ENCODE results near the gene SPP2. TPM values are rescaled to one million over a fixed set of nuclear protein-coding genes. Genes with fewer than 3 reads are reported as not detected.

Gene SPP2
- total RNA-seq, 1 donor from 2014 or later, result not detected

DNA sequence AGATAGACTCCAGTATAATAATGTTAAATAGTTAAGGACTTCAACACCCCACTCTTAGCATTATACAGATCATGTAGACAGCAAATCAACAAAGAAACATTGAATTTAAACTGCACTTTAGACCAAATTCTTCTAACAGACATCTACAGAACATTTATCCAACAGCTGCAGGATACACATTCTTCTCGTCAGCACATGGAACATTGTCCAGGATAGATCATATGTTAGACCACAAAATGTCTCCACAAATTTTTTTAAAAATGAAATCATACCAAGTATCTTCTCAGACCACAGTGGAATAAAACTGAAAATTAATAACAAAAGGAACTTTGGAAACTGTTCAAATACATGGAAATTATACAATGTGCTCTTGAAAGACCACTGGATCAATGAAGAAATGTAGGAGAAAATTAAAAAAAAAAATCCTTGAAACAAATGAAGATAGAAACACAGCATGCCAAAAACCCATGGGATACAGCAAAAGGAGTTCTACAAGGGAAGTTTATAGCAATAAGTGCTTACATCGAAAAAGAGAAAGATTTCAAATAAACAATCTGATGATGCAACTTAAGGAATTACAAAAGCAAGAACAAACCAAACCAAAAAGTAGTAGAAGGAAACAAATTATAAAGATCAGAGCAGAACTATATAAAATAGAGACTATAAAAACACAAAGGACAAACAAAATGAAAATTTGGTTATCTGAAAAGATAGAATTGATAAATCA is 12.3 kb upstream of the SPP2 start:
- intact Hi-C loops (cut with DNase I), result no loop called here
- DNase-seq (no peak), ATAC-seq (no peak)
- H3K9me3 ChIP-seq, result no peaks in the 10 kb centered on the region
- H3K36me3 ChIP-seq, result no peaks in the 10 kb centered on the region
- TF ChIP-seq, protein P1, sequence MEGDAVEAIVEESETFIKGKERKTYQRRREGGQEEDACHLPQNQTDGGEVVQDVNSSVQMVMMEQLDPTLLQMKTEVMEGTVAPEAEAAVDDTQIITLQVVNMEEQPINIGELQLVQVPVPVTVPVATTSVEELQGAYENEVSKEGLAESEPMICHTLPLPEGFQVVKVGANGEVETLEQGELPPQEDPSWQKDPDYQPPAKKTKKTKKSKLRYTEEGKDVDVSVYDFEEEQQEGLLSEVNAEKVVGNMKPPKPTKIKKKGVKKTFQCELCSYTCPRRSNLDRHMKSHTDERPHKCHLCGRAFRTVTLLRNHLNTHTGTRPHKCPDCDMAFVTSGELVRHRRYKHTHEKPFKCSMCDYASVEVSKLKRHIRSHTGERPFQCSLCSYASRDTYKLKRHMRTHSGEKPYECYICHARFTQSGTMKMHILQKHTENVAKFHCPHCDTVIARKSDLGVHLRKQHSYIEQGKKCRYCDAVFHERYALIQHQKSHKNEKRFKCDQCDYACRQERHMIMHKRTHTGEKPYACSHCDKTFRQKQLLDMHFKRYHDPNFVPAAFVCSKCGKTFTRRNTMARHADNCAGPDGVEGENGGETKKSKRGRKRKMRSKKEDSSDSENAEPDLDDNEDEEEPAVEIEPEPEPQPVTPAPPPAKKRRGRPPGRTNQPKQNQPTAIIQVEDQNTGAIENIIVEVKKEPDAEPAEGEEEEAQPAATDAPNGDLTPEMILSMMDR (IDR thresholded peaks at IDR 0.05), result no peak
- no peaks in the 10 kb centered on the region for H3K4me1 ChIP-seq
- no peak overlapping the region for H3K4me3 ChIP-seq
- no peaks in the 10 kb centered on the region for H3K27me3 ChIP-seq
- no peak overlapping the region for H3K27ac ChIP-seq

DNA sequence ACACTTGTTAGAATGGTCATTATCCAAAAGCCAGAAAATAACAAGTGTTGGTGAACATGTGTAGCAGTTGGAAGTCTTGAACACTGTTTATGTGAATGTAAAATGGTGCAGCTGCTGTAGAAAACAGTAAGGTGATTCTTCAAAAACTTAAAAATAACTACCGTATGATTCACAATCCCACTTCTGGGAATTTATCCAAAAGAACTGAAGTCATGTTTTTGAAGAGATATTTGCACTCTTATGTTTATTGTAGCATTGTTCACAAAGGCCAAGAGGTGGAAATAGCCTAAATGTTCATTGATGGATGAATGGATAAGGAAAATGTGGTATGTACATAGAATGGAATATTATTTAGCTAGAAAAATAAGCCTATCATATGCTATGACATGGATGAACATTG is 6.3 kb upstream of the SPP2 start:
- H3K27ac ChIP-seq, result no peak overlapping the region
- intact Hi-C loops (cut with DNase I), result no loop called here
- TF ChIP-seq, protein P1 (IDR thresholded peaks at IDR 0.05), result no peak
- H3K4me3 ChIP-seq, result no peak overlapping the region
- no peaks in the 10 kb centered on the region for H3K4me1 ChIP-seq
- no peak for ATAC-seq
- no peaks in the 10 kb centered on the region for H3K27me3 ChIP-seq
- H3K36me3 ChIP-seq, result no peaks in the 10 kb centered on the region
- DNase-seq, result no peak
- H3K9me3 ChIP-seq, result no peaks in the 10 kb centered on the region

DNA sequence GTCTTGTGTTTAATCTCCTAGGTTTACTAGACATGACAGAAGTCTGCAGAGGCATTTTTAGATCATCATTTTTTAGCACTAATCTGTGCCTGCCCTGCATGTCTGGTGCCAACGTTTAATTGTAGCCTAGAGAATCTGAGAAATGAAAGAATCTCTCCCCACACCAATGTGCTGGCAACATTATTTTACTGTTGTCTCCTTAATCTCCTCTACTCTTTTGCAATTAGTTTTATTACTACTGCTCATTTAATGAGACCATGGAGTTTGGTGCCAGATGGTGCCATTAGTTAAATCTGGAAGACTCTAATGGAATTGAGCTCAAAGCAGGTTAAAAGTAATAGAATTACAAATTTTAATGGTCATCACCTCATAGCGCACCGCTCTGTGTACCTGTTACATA is 4.0 kb upstream of the SPP2 start:
- no peak for DNase-seq
- Histone ChIP-seq H3K9me3 (no peaks in the 10 kb centered on the region), H3K27ac (no peak overlapping the region), H3K27me3 (no peaks in the 10 kb centered on the region), H3K4me3 (no peak overlapping the region), H3K36me3 (no peaks in the 10 kb centered on the region), H3K4me1 (no peaks in the 10 kb centered on the region)
- ATAC-seq, result no peak
- intact Hi-C loops (cut with DNase I), result no loop called here
- TF ChIP-seq, protein P1 (IDR thresholded peaks at IDR 0.05), result no peak

DNA sequence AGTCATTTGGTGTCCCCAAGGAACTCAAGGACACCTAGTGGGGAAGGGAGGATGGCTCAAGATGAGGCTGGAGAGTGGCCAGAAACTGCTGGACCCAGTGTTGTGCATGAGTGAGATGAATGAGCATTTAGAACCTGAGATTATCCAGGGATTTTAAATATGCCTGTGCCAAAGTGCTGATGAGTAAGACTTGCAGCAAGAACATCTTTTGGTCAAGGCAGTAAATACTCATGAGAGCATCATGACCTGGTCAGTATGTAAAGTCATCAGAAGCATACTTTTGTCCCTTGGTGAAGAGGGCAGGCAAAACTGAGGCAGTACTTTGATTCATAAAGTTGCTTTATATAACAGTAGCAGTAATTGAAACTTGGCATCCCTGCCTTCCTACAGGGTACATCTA is 3.1 kb upstream of the SPP2 start:
- peaks cover 5% of the 10 kb centered on the region for H3K27me3 ChIP-seq
- H3K4me1 ChIP-seq, result no peaks in the 10 kb centered on the region
- H3K9me3 ChIP-seq, result no peaks in the 10 kb centered on the region
- H3K27ac ChIP-seq, result no peak overlapping the region
- intact Hi-C loops (cut with DNase I), result no loop called here
- TF ChIP-seq, protein P1 (IDR thresholded peaks at IDR 0.05), result no peak
- H3K4me3 ChIP-seq, result no peak overlapping the region
- no peak for ATAC-seq
- no peak for DNase-seq
- no peaks in the 10 kb centered on the region for H3K36me3 ChIP-seq

DNA sequence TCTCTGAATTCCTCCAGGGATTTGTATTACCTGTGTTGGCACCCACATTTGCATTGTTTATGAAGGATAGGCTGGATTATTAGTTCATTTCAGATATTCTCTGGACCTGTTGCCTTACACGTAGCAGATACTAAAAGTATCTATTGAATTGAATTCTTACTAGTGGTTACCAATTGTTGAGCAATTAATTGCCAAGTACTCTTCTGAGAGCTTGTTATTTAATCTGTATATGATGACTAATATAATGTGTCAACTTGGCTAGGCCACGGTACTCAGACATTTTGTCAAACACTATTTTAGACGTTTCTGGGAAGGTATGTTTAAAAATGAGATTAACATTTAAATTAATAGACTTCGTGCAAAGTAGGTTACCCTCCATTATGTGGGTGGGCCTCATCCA is 2.5 kb upstream of the SPP2 start:
- TF ChIP-seq, protein P1 (IDR thresholded peaks at IDR 0.05), result no peak
- Histone ChIP-seq H3K27ac (no peak overlapping the region), H3K9me3 (no peaks in the 10 kb centered on the region), H3K27me3 (peaks cover 5% of the 10 kb centered on the region), H3K4me1 (no peaks in the 10 kb centered on the region), H3K36me3 (no peaks in the 10 kb centered on the region), H3K4me3 (no peak overlapping the region)
- ATAC-seq, result no peak
- DNase-seq, result no peak
- intact Hi-C loops (cut with DNase I), result no loop called here
